ENCODE data around the gene UBAC1.

DNA sequence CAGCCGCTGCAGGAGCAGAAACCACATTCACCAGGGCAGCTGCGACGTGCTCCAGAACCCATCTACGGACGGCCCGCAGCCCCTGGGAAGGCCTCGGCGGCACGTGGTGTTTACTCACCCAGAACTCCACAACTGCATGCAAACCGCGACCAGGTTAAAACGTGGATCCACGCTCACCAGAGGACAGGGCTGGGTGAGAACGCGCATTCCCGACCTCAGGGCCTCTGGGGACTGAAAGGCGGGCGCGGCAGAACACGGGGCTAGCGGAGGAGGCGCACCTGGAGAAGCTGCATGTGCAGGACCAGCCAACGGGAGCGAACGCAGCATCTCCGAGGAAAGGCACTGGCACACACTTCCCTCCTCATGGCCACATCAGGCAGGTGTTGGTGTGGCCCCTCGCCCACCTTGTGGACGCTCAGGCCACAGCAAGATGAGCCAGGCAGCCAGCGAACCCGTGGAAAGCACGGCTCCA is 29.8 kb downstream of the UBAC1 start:
- no peak for TF ChIP-seq TOX (CRISPR knock-in tag; IDR thresholded peaks at IDR 0.05; ENCODE audit: borderline replicate concordance)
- TF ChIP-seq, protein P1, sequence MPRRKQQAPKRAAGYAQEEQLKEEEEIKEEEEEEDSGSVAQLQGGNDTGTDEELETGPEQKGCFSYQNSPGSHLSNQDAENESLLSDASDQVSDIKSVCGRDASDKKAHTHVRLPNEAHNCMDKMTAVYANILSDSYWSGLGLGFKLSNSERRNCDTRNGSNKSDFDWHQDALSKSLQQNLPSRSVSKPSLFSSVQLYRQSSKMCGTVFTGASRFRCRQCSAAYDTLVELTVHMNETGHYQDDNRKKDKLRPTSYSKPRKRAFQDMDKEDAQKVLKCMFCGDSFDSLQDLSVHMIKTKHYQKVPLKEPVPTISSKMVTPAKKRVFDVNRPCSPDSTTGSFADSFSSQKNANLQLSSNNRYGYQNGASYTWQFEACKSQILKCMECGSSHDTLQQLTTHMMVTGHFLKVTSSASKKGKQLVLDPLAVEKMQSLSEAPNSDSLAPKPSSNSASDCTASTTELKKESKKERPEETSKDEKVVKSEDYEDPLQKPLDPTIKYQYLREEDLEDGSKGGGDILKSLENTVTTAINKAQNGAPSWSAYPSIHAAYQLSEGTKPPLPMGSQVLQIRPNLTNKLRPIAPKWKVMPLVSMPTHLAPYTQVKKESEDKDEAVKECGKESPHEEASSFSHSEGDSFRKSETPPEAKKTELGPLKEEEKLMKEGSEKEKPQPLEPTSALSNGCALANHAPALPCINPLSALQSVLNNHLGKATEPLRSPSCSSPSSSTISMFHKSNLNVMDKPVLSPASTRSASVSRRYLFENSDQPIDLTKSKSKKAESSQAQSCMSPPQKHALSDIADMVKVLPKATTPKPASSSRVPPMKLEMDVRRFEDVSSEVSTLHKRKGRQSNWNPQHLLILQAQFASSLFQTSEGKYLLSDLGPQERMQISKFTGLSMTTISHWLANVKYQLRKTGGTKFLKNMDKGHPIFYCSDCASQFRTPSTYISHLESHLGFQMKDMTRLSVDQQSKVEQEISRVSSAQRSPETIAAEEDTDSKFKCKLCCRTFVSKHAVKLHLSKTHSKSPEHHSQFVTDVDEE (CRISPR knock-in tag; IDR thresholded peaks at IDR 0.05): no peak
- TF ChIP-seq, protein P2, sequence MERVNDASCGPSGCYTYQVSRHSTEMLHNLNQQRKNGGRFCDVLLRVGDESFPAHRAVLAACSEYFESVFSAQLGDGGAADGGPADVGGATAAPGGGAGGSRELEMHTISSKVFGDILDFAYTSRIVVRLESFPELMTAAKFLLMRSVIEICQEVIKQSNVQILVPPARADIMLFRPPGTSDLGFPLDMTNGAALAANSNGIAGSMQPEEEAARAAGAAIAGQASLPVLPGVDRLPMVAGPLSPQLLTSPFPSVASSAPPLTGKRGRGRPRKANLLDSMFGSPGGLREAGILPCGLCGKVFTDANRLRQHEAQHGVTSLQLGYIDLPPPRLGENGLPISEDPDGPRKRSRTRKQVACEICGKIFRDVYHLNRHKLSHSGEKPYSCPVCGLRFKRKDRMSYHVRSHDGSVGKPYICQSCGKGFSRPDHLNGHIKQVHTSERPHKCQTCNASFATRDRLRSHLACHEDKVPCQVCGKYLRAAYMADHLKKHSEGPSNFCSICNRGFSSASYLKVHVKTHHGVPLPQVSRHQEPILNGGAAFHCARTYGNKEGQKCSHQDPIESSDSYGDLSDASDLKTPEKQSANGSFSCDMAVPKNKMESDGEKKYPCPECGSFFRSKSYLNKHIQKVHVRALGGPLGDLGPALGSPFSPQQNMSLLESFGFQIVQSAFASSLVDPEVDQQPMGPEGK (CRISPR knock-in tag; IDR thresholded peaks at IDR 0.05; ENCODE audit: borderline replicate concordance): no peak

All from SK-N-SH treated with all-trans-retinoic acid at 6 μM for 48 hours (cell line).